ENCODE results near the gene MND1.

MND1 gene, protein sequence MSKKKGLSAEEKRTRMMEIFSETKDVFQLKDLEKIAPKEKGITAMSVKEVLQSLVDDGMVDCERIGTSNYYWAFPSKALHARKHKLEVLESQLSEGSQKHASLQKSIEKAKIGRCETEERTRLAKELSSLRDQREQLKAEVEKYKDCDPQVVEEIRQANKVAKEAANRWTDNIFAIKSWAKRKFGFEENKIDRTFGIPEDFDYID

DNA sequence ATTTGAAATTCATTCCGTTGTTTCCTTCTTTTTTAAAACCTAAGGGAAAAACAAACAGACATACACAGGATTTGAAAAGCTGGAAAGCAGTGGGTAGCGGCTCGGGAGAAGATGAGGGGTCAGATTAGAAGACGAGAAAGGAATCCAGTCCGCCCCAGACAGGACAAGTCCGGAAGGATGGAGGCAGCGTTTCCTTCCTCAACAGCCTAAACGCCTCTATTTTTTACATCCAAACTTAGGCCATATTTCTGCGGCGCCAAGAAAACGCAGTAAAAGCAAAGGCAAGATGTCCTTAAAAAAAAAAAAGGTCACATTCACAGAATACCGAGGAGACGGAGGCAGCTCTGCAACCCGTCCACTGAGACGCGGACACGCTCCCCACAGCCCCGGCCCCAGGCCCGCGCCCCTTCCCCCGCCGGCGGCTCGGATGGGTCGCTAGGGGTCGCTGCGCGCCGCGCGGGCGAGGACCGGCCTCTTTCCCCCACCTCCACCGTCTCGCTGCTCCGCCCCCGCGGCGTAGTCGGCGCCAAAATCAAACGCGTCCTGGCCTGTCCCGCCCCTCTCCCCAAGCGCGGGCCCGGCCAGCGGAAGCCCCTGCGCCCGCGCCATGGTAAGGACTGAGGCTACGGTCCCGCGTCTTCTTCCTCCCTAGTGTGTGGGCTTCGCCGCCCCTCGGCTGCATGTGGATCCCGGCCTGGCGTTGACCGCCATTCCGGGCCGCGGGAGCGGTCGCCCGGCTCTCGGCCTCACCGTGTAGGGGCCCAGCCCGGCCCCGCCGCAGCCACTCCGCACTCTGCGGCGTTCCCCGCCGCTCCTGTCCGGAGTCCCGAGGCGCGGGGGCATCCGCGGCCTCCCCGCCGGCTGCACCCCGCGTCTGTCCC lies at the start of gene MND1:
Gene MND1 (plus strand): TSS at position 558 of the 881 bp plus-strand sequence. CDS start 50 bp downstream, at position 608.
- peak; percentile 93 for DNase-seq

DNA sequence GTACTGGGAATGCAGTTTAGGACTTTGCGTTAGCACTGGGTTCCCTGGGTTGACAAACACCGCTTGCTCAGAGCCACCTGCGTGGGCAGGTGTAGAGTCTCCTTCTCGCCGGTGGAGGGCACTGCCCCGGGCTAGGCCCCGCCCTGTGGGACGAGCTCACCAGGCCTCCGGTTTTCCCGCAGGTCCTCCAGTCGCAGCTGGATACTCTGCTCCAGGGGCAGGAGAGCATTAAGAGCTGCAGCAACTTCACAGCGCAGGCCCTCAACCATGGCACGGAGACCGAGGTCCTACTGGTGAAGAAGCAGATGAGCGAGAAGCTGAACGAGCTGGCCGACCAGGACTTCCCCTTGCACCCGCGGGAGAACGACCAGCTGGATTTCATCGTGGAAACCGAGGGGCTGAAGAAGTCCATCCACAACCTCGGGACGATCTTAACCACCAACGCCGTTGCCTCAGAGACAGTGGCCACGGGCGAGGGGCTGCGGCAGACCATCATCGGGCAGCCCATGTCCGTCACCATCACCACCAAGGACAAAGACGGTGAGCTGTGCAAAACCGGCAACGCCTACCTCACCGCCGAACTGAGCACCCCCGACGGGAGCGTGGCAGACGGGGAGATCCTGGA lies 49.2 kb upstream of the MND1 start:
- DNase-seq: no peak

DNA sequence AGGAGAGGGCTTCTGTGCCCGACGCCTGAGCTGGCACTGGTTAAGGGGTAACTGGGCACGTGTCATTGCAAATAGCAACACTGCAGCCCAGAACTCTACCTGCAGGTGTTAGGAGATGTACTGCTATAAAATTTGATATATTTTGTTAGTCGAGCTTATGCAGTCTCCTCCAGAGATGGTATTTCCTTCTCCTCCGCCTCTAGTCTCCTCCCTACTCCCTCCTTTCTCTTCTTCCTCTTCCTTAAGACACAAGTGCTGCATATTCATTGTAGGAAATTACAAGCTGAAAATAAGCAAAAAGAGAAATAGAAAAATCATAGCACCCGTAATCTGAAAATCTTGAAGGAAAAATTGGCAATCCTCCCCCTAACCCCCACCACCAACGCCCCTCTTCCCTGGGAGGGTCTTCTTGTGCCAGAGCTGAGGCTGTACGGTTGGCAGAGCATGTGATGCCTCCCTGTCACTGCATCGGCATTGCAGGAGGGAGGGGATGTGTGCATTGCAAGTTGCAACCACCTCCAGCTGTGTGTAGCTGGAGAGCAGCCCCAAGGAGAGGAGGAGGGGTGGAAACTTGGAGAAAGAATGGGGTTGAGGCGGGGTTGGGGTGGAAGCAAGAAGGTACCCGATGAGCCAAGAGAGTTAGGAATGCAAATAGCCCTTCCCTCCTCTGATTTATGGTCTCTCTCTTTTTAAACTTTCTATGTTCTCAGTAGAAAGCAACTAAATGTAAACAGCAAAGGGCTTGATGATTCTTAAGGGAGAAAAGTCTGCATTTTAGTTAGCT lies 48.3 kb upstream of the MND1 start:
- no peak for DNase-seq

DNA sequence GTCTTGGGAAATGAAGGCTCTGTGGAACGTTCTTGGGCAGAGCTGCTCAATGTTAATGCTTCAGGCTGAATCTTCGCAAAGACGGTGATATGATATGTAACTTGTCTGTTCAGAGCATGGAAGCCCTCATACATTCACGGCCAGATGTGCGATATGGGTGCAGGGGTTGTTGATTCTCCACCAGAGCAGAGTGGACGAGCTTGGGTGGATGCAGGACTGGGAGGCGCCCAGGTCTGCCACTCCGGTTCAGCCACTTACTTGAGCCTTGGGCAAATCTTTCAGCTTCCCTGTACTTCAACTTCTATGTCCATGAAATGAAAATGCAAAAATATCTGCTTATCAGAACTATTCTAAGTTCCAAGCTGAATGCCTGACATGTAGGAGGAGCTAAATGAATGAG lies 47.4 kb upstream of the MND1 start:
- no peak for DNase-seq

DNA sequence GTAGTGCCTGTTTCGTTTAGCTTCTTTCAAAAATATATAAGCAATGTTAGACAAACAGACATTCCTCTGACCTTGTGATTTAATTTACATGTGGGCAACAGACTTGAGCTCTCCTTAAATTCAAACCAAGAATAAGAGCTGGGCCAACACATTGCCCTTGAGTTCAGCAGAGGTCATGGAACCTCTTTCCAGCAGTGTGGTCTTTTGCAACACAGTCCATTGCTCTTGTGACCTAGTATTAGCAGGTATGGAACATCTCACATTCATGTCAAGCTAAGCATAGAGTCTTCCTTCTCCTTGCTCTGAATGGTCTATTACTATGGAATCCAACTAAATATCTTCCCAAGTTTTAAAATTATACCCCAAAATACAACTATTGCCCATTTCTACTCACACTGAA lies 33.7 kb upstream of the MND1 start:
- DNase-seq: no peak

DNA sequence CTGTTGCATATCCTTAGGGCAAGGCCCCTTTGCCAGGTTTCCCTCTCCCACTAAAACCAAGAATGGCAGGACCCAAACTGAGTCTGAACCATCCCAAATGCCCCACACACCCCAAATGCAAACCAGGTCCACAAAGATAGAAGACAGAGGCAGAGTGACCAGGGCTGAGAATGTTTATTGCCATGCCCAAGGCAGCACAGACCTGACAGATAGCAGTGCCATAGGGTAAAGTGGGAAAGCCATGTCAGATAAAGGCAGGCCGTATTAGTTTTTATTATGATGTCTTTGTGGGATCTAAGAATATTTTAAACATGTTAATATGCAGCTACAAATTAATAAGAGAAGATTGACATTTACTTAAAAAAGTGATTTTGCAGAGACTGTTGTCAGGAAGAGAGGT lies 29.6 kb upstream of the MND1 start:
- no peak for DNase-seq

DNA sequence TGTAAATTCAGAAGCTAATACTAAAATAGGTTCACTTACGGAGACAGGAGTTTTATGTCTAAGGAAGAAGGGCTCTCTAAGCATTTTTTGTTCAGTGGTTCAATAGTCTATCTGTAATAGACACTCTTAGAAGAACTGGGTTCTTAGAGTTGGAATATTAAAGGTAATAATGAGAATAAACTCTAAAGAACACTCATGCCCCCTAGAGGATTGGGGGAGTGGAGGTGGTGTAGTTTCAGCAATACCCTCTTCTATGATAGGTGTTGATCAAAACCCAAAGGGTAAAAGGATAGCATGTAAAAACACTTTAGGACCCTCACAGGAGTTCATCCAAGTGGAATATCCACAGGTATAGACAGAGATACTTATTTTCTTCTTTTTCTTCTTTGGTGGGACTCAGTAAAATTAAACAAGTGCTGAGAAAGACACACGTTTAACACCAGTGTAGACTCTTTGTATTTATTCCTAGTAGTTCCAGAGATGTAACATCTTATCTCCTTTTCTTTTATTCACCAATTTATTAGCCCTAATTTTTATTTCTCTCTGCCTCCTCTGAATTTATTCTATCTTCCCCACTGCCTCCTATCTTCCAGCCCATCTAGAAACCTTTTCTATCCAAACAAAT lies 25.7 kb upstream of the MND1 start:
- DNase-seq: peak; percentile 56

DNA sequence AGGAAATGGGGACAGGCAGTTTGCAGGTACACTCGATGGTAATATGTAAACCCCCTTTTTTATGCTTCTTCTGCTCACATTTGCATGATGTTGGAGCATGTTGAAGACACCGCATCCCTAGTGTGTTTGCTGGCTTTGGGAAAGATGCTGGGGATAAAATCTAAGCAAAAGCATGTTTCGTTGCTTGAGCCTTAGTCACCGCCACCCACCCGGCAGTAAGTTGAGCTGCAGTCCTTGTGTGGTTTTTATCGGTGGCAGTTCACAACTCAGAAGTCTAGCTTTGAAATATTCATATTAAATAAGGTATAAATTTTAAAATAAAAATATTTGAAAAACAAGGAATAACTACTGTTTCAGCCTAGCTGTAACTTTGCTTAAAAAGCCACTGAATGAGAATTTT lies 21.7 kb upstream of the MND1 start:
- no peak for DNase-seq

DNA sequence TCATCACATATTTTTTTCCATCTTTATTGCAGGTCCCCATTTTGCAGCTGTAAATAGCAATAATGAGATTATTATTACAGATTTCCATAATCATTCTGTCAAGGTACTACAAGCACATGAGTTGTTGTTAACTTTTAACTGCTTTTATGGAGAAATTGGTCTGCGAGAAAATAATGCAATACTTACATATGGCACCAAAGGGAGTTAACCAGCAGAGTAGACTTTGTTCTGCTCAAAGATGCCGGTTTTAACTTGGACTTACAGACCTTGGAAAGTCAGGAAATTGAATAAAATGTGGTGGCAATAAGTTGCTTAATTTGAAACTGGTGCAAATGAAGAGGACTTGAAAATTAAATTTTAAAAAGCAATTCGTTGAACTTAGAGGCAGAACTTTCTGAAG lies 20.4 kb upstream of the MND1 start:
- DNase-seq: no peak

DNA sequence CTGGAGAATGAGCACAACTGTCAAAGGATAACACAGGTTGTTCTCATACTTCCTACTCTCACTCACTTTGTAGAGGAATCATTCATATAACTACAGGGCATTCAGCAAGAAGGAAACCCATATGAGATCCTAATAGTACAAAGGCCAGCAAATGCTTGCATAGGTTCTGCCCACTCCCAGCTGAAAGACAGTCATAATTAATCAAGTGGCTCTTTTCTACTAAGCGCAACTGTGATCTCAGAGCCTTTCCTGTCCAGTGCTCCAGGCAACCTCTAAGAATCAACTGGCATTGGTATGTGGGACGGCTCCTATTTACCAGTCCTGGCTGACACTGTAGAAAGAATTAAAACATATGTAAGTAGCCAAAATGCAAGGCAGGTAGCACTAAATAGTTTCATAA lies 18.9 kb upstream of the MND1 start:
- no peak for DNase-seq

DNA sequence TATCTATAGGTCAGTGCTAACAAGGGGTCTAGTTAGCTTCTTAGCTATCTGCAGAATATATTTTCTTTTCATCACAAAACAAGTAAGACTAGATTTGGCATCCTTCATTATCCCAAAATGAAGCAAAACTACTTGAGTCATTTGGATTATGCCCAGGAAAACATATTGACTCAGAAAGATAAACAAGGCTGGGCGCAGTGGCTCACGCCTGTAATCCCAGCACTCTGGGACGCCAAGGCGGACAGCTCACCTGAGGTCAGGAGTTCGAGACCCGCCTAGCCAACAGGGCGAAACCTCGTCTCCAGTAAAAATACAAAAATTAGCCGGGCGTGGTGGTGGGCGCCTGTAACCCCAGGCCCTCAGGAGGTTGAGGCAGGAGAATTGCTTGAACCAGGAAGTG lies 18.0 kb upstream of the MND1 start:
- no peak for DNase-seq

DNA sequence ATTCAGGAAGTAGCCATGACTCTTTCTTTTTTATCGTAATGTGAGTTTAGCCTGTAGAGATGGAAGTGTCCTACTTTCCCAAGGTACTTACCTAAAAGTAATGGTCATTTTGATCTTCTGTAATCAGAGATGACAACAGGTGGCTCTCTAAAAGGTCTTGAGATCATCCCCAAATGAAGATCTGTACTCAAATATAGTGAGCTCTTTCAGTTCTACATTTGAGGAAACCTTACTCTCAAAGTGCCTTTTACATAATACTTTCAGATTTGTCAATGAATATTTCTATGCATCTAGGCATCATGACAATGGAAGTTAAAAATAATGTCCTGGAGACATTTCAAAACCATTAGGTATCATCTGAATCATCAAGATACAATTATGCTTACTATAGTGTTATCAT lies 17.2 kb upstream of the MND1 start:
- no peak for DNase-seq

DNA sequence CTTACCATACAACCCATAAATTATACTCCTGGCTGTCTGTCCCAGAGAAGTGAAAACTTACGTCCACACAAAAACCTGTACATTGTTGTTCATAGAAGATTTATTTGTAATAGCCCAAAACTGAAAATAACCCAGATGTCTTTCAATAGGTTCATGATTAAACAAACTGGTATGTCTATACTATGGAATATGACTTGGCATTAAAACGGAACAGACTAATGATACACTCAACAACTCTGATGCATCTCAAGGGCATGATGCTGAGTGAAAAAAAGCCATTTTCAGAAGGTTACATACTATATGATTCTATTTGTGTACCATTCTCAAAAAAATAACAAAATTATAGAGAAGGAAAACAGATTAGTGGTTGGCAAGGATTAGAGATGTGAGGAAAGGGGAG lies 11.6 kb upstream of the MND1 start:
- no peak for DNase-seq

DNA sequence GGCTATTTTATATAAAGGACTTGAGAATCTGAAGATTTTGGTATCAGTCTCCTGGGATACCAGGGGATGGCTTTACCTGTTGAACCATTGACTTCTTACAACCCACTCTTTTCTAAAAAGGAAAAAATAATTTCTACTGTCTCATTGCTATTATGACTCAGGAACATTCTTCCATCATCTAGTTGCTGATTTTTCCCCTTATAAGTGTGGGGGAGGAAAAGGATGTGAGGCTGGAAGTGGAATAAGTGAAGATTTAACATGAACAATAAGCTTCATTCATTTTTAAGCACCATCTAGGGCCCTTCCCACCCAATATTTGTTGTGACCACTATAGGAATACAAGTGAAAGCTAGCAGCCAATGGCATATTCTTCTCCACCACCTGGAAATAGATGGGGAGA lies 10.6 kb upstream of the MND1 start:
- no peak for DNase-seq

DNA sequence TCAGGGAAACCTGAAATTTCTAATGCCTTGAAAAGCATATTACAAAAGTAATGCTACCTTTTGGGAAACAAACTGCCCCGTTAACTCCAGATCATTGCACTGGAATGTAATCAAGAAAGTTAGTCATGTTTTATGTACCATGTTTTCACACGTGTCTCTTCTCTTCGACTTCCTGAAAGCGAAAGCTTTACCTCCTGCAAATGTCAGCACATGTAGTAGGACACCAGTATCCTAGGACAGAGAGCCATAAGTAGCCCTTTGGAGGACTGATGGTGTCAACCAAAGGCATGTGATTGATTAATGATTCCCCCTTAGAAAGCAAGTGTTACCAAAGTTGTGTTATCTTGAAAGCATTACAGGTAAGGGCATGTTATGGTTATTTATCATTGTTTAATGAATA lies 8.8 kb upstream of the MND1 start:
- DNase-seq: no peak

DNA sequence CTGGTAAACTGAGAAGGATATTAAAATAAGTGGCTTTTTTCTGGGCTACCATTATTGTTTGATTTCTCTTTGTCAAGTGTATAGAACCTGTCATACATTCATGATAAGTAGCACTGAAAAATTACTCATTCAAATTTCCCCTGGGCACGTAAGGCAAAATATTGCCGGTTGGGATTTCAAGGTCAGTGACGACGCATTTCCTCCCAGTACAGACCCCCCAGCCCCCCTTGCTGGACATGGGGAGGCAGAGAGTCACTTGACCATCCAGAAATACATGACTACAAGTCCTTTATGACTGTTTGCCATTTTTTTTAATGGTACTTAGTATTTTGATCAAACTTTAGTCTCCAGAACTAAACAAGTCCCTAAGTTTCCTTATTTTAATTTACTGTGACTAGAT lies 6.8 kb upstream of the MND1 start:
- no peak for DNase-seq

DNA sequence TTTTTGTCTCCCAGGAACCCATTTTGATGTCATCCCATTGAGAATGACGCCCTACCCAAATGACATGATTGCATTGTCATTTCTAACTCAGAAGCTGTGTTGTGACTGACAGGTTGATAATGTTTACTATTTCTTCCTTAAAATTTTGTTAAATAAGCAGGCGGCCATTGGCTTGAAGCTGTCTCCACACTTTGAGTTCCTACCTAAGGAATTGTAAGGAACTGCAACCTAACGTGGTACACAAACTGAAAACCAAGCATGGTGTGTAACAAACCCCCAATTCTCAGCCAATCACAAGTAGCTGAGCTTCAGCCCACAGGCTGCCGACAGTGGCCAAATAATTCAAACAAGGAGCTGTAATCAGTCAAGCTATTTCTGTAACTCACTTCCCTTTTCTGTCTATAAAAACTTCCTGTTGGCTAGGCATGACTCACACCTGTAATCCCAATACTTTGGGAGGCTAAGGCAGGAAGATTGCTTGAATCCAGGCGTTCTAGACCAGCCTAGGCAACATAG lies 2.9 kb upstream of the MND1 start:
- no peak for DNase-seq

DNA sequence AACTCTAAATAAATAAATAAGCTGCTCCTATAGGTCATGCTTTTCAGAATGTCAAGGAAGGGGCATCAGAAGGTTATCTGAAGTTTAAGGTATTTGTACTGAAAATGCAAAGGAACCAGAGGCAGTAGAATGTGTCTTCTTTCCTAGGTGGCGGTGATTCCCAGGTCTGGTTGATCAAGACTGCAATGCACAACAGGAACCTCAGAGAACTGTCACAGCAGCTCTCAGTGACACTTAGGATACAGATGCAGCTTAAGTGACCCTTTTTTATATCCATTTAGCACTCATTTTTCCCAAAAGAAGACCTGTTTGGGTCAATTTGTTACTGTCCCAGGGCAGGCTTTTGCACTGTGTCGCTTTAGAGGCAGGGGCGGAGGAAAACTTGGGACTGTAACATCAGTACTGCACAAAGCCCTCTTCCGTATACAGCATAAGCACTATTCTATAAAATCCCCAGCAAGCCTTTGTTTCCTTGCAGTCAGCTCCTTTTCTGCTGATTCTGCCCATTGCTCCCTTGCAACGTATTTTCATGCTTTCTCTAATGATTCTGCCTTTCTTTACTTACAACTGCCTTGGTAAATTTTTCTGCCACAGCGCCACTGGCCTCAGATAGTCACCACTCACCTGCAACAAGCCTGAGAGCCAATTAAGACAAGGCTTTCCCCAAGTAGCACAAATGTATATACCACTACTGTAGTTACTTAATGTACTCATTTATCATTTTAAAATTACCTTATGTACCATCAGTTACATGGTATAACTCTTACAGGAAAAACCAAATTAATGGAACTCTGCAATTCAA lies 1.5 kb upstream of the MND1 start:
- DNase-seq: no peak

DNA sequence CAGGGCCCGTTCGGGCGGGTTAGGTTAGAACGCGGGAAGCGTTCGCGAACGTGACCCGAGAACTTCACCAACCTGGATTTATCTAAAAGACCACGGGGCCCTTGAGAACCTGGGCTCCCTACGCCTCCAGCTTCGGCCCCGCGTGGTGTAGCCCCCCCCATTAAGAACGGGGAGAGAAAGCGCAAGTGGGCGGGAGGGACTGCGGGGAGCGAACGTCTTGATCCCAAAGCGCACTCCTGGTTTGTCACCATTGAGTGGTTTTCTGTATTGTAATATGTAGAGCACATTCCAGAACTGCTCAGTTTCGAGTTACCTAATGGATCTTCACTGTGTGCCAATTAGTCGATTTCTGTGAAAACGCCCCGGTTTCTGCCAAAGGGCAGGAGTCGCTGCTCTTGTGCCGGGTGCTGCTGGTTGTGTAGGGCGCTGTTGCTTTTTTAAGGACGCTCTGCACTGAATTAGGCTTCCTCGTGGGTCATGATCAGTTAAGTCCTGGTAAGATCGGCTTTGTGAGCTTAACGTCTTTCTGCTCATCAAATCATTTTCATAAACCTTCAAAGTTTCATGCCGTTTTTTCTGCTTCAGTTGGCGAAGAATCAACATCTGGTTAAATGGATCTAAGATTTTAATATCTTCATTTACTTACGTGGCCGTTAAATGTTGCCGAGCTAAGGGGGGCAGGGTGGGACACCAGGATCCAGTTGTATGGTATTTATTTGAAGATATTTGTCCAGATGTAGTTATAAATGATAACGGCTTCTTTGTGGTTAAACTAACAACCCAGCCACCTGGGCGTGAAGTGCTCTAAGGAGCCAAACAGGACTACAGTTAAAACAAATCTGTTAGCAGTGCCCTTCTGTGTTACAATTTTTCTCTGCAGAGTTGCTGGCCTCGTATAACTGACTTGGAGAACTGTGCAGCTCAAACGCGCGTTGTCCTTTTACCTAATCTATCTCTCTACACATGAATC lies 809 bp downstream of the MND1 start:
- DNase-seq: peak; percentile 71

DNA sequence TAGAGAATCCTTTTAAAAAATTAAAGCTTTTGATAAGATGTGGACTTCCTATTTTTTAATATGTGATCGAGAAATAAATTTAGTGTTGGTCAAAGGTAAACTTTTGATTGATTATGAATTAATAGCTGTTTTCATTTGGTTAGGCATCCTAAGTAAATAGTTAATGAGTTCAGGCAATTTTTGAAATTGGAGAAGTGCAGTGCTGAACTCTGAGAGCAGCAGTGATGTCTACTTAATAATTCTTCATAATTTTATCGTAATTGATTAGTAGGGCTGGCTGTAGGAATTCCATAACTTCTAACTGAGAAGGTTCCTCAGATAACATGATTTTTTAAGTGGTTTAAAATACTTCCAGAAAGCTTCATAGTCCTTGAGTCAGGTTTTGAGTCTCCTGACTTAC lies 1.5 kb downstream of the MND1 start:
- no peak for DNase-seq

DNA sequence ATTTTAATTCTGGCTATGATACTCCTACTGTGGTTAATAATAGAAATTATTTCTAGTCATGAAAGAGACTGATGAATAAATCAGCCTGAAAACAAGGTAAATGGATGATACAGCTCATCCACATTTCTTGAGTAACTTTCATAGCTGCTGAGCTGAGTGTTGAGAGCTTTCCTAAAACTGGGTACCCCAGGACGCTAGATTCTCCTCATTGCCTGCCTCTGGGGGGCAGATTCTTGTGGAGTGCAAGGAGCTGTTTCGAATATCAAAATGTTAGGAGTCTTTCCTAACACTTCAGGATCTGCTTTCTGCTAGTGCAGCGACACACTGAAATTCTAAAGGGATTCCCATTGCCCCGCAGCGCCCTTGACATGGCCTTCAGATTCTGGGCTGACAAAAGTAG lies 2.1 kb downstream of the MND1 start:
- no peak for DNase-seq

Measured in CD4-positive, alpha-beta T cell treated with Interleukin-17A for 4 hours (primary cell).